ENCODE measurements around the gene MCC. TPM values are rescaled to one million over a fixed set of nuclear protein-coding genes. Genes with fewer than 3 reads are reported as not detected.

Gene MCC
- total RNA-seq, 6 donors from 2014 or later, result 12.1 to 67.1 (median 21.3) TPM

GRCh38 chr5:112973036-112973435 lies 515.2 kb downstream of the MCC start:
- Histone ChIP-seq H3K27me3 (no peaks in the 10 kb centered on the region), H3K4me3 (no peak overlapping the region), H3K9me3 (no peaks in the 10 kb centered on the region), H3K36me3 (no peaks in the 10 kb centered on the region), H3K4me1 (peaks cover 6 to 8% (median 7%) of the 10 kb centered on the region in 4 donors), H3K27ac (no peak overlapping the region)
- DNase-seq (no peak), ATAC-seq (ENCODE audit: low FRiP score in 2 of 2) (no peak)
- WGBS, 2 donors, result 92 to 95% methylated on average over 1 of the region's 1 CpG
- TF ChIP-seq EP300 (IDR thresholded peaks at IDR 0.05) (no peak), POLR2AphosphoS5 (IDR thresholded peaks at IDR 0.05) (no peak), CTCF (IDR thresholded peaks at IDR 0.05) (no peak), POLR2A (IDR thresholded peaks at IDR 0.05) (no peak)

Small RNAs within 50 kb of the gene (small RNA-seq; reads per million reads assigned to genes)
- gene RNU4ATAC13P, result 0 reads per million in 4 donors

Other genes with a start within 250 kb of the MCC start
- gene TSSK1B, start 53.5 kb downstream of the MCC start, total RNA-seq, result under 1 TPM in 3 of 6 donors, not detected in 3; 0.09 to 0.30 (median 0.15) TPM
- gene YTHDC2, start 25.2 kb upstream of the MCC start, total RNA-seq, result 10 to 100 TPM; 18.3 to 32.9 (median 21.6) TPM

Data from upper lobe of left lung (tissue), 6 donors.